HepG2 (cell line): ENCODE data around the gene STX5. TPM values are rescaled to one million over a fixed set of nuclear protein-coding genes. Genes with fewer than 3 reads are reported as not detected.
A peak's percentile ranks its signal among the peaks of the same experiment; 100 is the strongest.

ENCODE experiments used
- ARID3A ChIP-seq: IDR thresholded peaks from 2 replicates; pipeline ENCODE4 v1.6.1; 2012; ENCODE audit warnings: low read depth, low read length, improper control_type of control experiment
- ATF1 ChIP-seq: IDR thresholded peaks from 2 replicates; pipeline ENCODE4 v1.6.1; 2016; ENCODE audit warnings: mild to moderate bottlenecking, control low read depth
- CREBL2 ChIP-seq: sonication (generic); formaldehyde crosslinking; IDR thresholded peaks from 2 replicates; pipeline ENCODE4 v1.8.1; 2023; ENCODE audit warnings: missing genetic modification reagents, mild to moderate bottlenecking, borderline replicate concordance
- DNMT1 ChIP-seq: sonication (generic); formaldehyde crosslinking; IDR thresholded peaks from 2 replicates; pipeline ENCODE4 v1.5.1; 2020; ENCODE audit warnings: mild to moderate bottlenecking, missing genetic modification reagents
- DZIP1 ChIP-seq: sonication (generic); formaldehyde crosslinking; IDR thresholded peaks from 2 replicates; pipeline ENCODE4 v1.5.0; 2020; ENCODE audit warnings: mild to moderate bottlenecking, missing genetic modification reagents
- KMT2A ChIP-seq: sonication (generic); formaldehyde crosslinking; IDR thresholded peaks from 2 replicates; pipeline ENCODE4 v1.4.0; 2020; ENCODE audit warnings: missing genetic modification reagents
- MEF2D ChIP-seq: sonication (generic); formaldehyde crosslinking; IDR thresholded peaks from 2 replicates; pipeline ENCODE4 v1.5.1; 2020; ENCODE audit warnings: mild to moderate bottlenecking, missing genetic modification reagents
- NKX3-1 ChIP-seq: sonication (generic); formaldehyde crosslinking; IDR thresholded peaks from 2 replicates; pipeline ENCODE4 v1.5.0; 2020; ENCODE audit warnings: missing genetic modification reagents
- POLR2A ChIP-seq, 2 experiments: IDR thresholded peaks; 2 replicates each; pipeline ENCODE4 v1.6.1; 2011; ENCODE audit warnings: low read depth in 2 of 2, low read length in 2 of 2, mild to moderate bottlenecking in 1 of 2, moderate library complexity in 1 of 2; ENCODE audit not compliant: insufficient read depth in 1 of 2
- RXRB ChIP-seq: IDR thresholded peaks from 2 replicates; pipeline ENCODE4 v1.6.1; 2016; ENCODE audit warnings: borderline replicate concordance, missing genetic modification reagents, missing compliant biosample characterization
- TFDP1 ChIP-seq: IDR thresholded peaks from 2 replicates; pipeline ENCODE4 v1.6.1; 2016; ENCODE audit warnings: missing compliant biosample characterization, missing genetic modification reagents, borderline replicate concordance
- ZNF207 ChIP-seq: fragments of 450-650 bp; IDR thresholded peaks from 2 replicates; pipeline ENCODE4 v1.6.1; 2016; ENCODE audit warnings: antibody characterized with exemption, borderline replicate concordance
- ZNF296 ChIP-seq: sonication (generic); formaldehyde crosslinking; conservative IDR thresholded peaks from 2 replicates; pipeline ENCODE4 v1.5.0; 2020; ENCODE audit warnings: mild to moderate bottlenecking, missing genetic modification reagents
- ZNF367 ChIP-seq: sonication (generic); formaldehyde crosslinking; IDR thresholded peaks from 2 replicates; pipeline ENCODE4 v1.4.0; 2020; ENCODE audit warnings: missing genetic modification reagents, borderline replicate concordance
- ZNF605 ChIP-seq: sonication (generic); formaldehyde crosslinking; IDR thresholded peaks from 2 replicates; pipeline ENCODE4 v1.8.0; 2022; ENCODE audit warnings: mild to moderate bottlenecking, missing genetic modification reagents
- ZNF761 ChIP-seq: sonication (generic); formaldehyde crosslinking; conservative IDR thresholded peaks from 2 replicates; pipeline ENCODE4 v1.4.0; 2020; ENCODE audit warnings: mild to moderate bottlenecking, missing genetic modification reagents
- ZNF773 ChIP-seq: sonication (generic); formaldehyde crosslinking; IDR thresholded peaks from 2 replicates; pipeline ENCODE4 v1.4.0; 2020; ENCODE audit warnings: missing genetic modification reagents, borderline replicate concordance
- polyA plus RNA-seq, 8 experiments: library from polyadenylated mRNA; depleted of rRNA in 3 of 8; stranded (reverse) in 7 of 8; unstranded in 1 of 8; fragments of >200 nt; fragmentation: Illumina TruSeq in 4 of 8; extraction: Trizol in 4 of 8; gene quantifications; 2 replicates each; pipeline versions ENCODE4 v1.2.1 to v1.2.3, GENCODE V29; 2011 to 2016; ENCODE audit warnings: low read depth in 4 of 8, missing spikeins in 1 of 8, mixed read lengths in 1 of 8; ENCODE audit not compliant: insufficient read depth in 1 of 8
- total RNA-seq, 5 experiments: library from RNA; depleted of rRNA; stranded (reverse); fragments of >200 nt; fragmentation: Illumina TruSeq; extraction: Trizol; gene quantifications; 2 replicates each; pipeline ENCODE4 v1.2.3, GENCODE V29; 2016; ENCODE audit warnings: low read depth in 1 of 5
- TF ChIP-seq, protein P1 (sequence below), 2 experiments: fragments of 450-650 bp in 1 of 2; sonication (generic) in 1 of 2; formaldehyde crosslinking; IDR thresholded peaks; 2 replicates each; pipeline versions ENCODE4 v1.5.0 to v1.8.0; 2020 to 2022; ENCODE audit warnings: mild to moderate bottlenecking in 1 of 2, missing genetic modification reagents in 1 of 2
- TF ChIP-seq, protein P2 (sequence below): sonication (generic); formaldehyde crosslinking; IDR thresholded peaks from 2 replicates; pipeline ENCODE4 v1.5.1; 2020; ENCODE audit warnings: mild to moderate bottlenecking, missing genetic modification reagents, borderline replicate concordance

STX5 gene
- total and polyA plus RNA-seq, 2 of the 13 experiments (the other 11 are each of a cell fraction or from before 2014, with no cell fraction given): 26.9 to 30.0 TPM

- TF ChIP-seq TFDP1 (CRISPR knock-in tag) (peak; percentile 64; the same call in 1 of the 2 replicates), ZNF367 (CRISPR knock-in tag) (0 out of 2 replicates have a peak, but pooled peaks have one; percentile 39), ATF1 (CRISPR knock-in tag) (peak; percentile 93), DNMT1 (CRISPR knock-in tag) (peak; percentile 25; the same call in 1 of the 2 replicates), ZNF207 (no peak), NKX3-1 (peak; percentile 89), ZNF296 (CRISPR knock-in tag) (0 out of 2 replicates have a peak, but pooled peaks have one; percentile 61), DZIP1 (CRISPR knock-in tag) (no peak; the same call in 1 of the 2 replicates), RXRB (CRISPR knock-in tag) (peak; percentile 68), CREBL2 (CRISPR knock-in tag) (no peak; the same call in 1 of the 2 replicates), ARID3A (no peak), MEF2D (CRISPR knock-in tag) (peak; percentile 58), ZNF773 (CRISPR knock-in tag) (peak; percentile 79; the same call in 1 of the 2 replicates), KMT2A (CRISPR knock-in tag) (peak; percentile 96), POLR2A (IDR thresholded peaks at IDR 0.05; ENCODE audit: insufficient read depth in 1 of 2, low read depth in 2 of 2, low read length in 2 of 2) (peak; percentile 100), ZNF605 (peak; percentile 82), ZNF761 (CRISPR knock-in tag) (0 out of 2 replicates have a peak, but pooled peaks have one; percentile 50)
- TF ChIP-seq, protein P1, sequence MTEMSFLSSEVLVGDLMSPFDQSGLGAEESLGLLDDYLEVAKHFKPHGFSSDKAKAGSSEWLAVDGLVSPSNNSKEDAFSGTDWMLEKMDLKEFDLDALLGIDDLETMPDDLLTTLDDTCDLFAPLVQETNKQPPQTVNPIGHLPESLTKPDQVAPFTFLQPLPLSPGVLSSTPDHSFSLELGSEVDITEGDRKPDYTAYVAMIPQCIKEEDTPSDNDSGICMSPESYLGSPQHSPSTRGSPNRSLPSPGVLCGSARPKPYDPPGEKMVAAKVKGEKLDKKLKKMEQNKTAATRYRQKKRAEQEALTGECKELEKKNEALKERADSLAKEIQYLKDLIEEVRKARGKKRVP (CRISPR knock-in tag; IDR thresholded peaks at IDR 0.05): peak in 1 of 2 experiments; percentile 54; a peak in 1 of 4 replicates
- TF ChIP-seq, protein P2, sequence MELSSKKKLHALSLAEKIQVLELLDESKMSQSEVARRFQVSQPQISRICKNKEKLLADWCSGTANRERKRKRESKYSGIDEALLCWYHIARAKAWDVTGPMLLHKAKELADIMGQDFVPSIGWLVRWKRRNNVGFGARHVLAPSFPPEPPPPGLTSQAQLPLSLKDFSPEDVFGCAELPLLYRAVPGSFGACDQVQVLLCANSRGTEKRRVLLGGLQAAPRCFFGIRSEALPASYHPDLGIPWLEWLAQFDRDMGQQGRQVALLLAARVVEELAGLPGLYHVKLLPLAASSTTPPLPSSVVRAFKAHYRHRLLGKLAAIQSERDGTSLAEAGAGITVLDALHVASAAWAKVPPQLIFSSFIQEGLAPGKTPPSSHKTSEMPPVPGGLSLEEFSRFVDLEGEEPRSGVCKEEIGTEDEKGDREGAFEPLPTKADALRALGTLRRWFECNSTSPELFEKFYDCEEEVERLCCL (CRISPR knock-in tag): peak; percentile 66; the same call in 1 of the 2 replicates
Measured at GRCh38 chr11:62805076-62805892, 26.6 kb downstream of the STX5 start, which contains the start of gene NXF1 (continued).
